DMS153 treated with DMSO at 0.1 percent for 48 hours (cell line): Measurements from ENCODE around the gene SAMD10.
"Not testable (repeated sequence)": the region's sequence is repeated elsewhere in the genome, so short reads cannot be mapped to it uniquely, and the experiment has no call there.

Experiments
- DNase-seq: peaks from one replicate; lab custom pipeline; 2025; ENCODE audit not compliant: unreplicated experiment; lab: John Stamatoyannopoulos, UW

SAMD10 gene

GRCh38 chr20:63969838-63970713, 9.4 kb downstream of the SAMD10 start, which contains the start of gene ZNF512B:
Gene ZNF512B, minus strand, starts transcription at chr20:63969930. Its CDS starts 1,980 bp downstream, at chr20:63967950.
- no peak for DNase-seq

GRCh38 chr20:63968928-63969760, 10.3 kb downstream of the SAMD10 start:
- DNase-seq: no peak

GRCh38 chr20:63968136-63968927, 11.1 kb downstream of the SAMD10 start:
- no peak for DNase-seq

- no peak for DNase-seq
Measured at GRCh38 chr20:63967330-63968135, 11.9 kb downstream of the SAMD10 start.

GRCh38 chr20:63966944-63967322, 12.5 kb downstream of the SAMD10 start:
- DNase-seq: no peak

- DNase-seq: no peak
Measured at GRCh38 chr20:63966172-63966943, 13.1 kb downstream of the SAMD10 start.

GRCh38 chr20:63964412-63964811, 15.0 kb downstream of the SAMD10 start:
- no peak for DNase-seq

GRCh38 chr20:63963784-63964301, 15.6 kb downstream of the SAMD10 start:
- DNase-seq: no peak

GRCh38 chr20:63963348-63963741, 16.1 kb downstream of the SAMD10 start:
- no peak for DNase-seq

GRCh38 chr20:63962426-63963347, 16.8 kb downstream of the SAMD10 start:
- no peak for DNase-seq

- DNase-seq: no peak
Measured at GRCh38 chr20:63961664-63962425, 17.6 kb downstream of the SAMD10 start.

GRCh38 chr20:63960654-63961621, 18.5 kb downstream of the SAMD10 start:
- not testable (repeated sequence) for DNase-seq

GRCh38 chr20:63959699-63960075, 19.8 kb downstream of the SAMD10 start:
- DNase-seq: no peak

GRCh38 chr20:63958964-63959698, 20.3 kb downstream of the SAMD10 start:
- no peak for DNase-seq

GRCh38 chr20:63958471-63958870, 21.0 kb downstream of the SAMD10 start:
- no peak for DNase-seq
